Vagina (tissue), 2 donors: ENCODE results near the gene SNRPB. TPM values are rescaled to one million over a fixed set of nuclear protein-coding genes. Genes with fewer than 3 reads are reported as not detected.

Source experiments
- DNase-seq, 2 donors: peaks; one replicate each; pipeline ENCODE4 v3.0.0-alpha.2; 2017; ENCODE audit errors: extremely low spot score in 2 of 2
- H3K27ac ChIP-seq: fragments of 200-600 bp; sonication (generic); one replicate; pipeline ENCODE4 v1.5.1; 2019
- H3K27me3 ChIP-seq: fragments of 200-600 bp; sonication (generic); one replicate; pipeline ENCODE4 v1.5.1; 2019
- H3K36me3 ChIP-seq, 2 donors: fragments of 200-600 bp; sonication (generic); one replicate each; pipeline ENCODE4 v1.5.1; 2017 to 2019
- H3K4me1 ChIP-seq: fragments of 200-600 bp; sonication (generic); one replicate; pipeline ENCODE4 v1.5.1; 2019
- H3K4me3 ChIP-seq, 2 donors: fragments of 200-600 bp; sonication (generic); 1 replicate in 1 of 2; 2 replicates in 1 of 2; pipeline ENCODE4 v1.5.1; 2016 to 2019
- H3K9me3 ChIP-seq: fragments of 200-600 bp; sonication (generic); one replicate; pipeline ENCODE4 v1.5.1; 2019
- POLR2A ChIP-seq, 2 donors: fragments of 450-650 bp; IDR thresholded peaks; one replicate each; pipeline ENCODE4 v1.6.1; 2017; ENCODE audit warnings: antibody characterized with exemption in 2 of 2, mild to moderate bottlenecking in 2 of 2, moderate library complexity in 2 of 2
- POLR2AphosphoS5 ChIP-seq, 2 donors: sonication (generic); formaldehyde crosslinking; IDR thresholded peaks; one replicate each; pipeline ENCODE4 v1.9.0; 2017; ENCODE audit warnings: antibody characterized with exemption in 2 of 2, mild to moderate bottlenecking in 2 of 2, low read depth in 1 of 2; ENCODE audit not compliant: insufficient read depth in 1 of 2
- intact Hi-C: fragments of 100-400 bp; cut with DNase I; formaldehyde crosslinking; loops from one replicate; pipeline ENCODE4 v1.15.1; 2023
- total RNA-seq: library from RNA; depleted of rRNA; stranded (reverse); fragments of >200 nt; gene quantifications from one replicate; pipeline ENCODE4 v1.2.3, GENCODE V29; 2016
- TF ChIP-seq, protein P1 (sequence below), 3 experiments: fragments of 450-650 bp in 2 of 3; fragments of 200-600 bp in 1 of 3; sonication (generic) in 1 of 3; IDR thresholded peaks; one replicate each; pipeline ENCODE4 v1.5.1; 2017 to 2019; ENCODE audit warnings: antibody characterized with exemption in 3 of 3, mild to moderate bottlenecking in 2 of 3, moderate library complexity in 2 of 3

SNRPB gene
- total RNA-seq, 1 donor from 2014 or later = 173 TPM

DNA sequence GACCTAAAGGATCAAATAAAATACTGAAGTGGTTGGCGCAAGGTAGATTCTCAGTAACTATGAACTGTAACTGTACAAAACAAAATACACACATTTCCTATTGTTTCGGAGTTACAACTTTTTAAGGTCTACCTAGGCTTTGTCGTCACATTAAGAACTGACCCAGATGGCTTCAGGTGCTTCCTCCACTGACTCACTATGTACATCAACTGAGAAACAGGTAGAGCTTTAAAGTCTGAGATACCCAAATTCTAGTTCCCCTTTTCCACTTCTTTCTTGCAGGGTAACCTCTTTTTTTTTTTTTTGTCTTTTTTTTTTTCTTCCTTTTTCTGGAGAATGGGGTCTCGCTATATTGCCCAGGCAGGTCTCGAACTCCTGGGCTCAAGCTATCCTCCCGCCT, 5.5 kb downstream of the SNRPB start:
- Histone ChIP-seq H3K27ac (no peak overlapping the region), H3K9me3 (no peaks in the 10 kb centered on the region), H3K36me3 (peaks cover 0 to 82% of the 10 kb centered on the region in 2 donors), H3K4me3 (no peak overlapping the region), H3K27me3 (no peaks in the 10 kb centered on the region), H3K4me1 (peaks cover 25% of the 10 kb centered on the region)
- DNase-seq = no peak
- intact Hi-C loops = loop anchor here (10.0 kb wide), 1 partner anchor 580 kb away; no protein-coding TSS in a partner anchor
- TF ChIP-seq, protein P1, sequence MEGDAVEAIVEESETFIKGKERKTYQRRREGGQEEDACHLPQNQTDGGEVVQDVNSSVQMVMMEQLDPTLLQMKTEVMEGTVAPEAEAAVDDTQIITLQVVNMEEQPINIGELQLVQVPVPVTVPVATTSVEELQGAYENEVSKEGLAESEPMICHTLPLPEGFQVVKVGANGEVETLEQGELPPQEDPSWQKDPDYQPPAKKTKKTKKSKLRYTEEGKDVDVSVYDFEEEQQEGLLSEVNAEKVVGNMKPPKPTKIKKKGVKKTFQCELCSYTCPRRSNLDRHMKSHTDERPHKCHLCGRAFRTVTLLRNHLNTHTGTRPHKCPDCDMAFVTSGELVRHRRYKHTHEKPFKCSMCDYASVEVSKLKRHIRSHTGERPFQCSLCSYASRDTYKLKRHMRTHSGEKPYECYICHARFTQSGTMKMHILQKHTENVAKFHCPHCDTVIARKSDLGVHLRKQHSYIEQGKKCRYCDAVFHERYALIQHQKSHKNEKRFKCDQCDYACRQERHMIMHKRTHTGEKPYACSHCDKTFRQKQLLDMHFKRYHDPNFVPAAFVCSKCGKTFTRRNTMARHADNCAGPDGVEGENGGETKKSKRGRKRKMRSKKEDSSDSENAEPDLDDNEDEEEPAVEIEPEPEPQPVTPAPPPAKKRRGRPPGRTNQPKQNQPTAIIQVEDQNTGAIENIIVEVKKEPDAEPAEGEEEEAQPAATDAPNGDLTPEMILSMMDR (IDR thresholded peaks at IDR 0.05) = no peak
- TF ChIP-seq POLR2AphosphoS5 (IDR thresholded peaks at IDR 0.05; ENCODE audit: insufficient read depth in 1 of 2, low read depth in 1 of 2) (no peak), POLR2A (IDR thresholded peaks at IDR 0.05) (no peak)

DNA sequence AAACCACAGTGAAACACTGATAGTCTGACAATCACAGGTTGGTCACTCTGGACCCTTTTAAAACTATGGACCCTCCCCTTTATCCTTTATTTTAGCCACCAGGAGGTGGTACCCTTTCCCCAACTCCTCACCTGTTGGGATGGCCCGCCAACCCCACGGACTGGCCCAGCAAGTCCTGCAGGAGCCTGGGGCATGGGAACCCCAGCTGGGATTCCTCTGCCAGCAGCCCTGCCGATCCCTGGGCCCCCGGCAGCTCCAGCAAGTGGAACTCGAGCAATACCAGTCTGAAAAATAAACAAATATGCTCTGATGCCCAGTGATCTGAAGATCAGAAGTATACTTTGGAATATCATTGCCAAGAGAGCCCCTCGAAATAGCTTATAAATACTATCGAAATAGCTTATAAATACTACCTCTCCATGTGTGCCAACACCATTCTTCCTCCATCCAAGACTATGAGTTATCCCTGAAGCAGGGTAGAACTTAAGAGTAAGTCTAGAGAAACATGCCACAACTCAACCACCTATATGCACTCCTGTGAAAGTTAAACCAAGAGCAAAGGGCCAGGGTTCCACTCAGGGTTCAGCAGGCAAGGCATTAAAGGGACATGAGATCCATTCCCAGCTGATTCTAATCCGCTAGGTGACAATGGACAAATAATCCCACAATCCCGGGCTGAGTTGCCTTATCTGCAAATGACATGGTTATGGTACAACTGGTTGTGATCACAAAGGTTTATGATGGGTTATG, 6.8 kb downstream of the SNRPB start:
- H3K4me1 ChIP-seq = peaks cover 14% of the 10 kb centered on the region
- TF ChIP-seq, protein P1 (IDR thresholded peaks at IDR 0.05) = no peak
- TF ChIP-seq POLR2AphosphoS5 (IDR thresholded peaks at IDR 0.05; ENCODE audit: insufficient read depth in 1 of 2, low read depth in 1 of 2) (no peak), POLR2A (IDR thresholded peaks at IDR 0.05) (no peak)
- H3K4me3 ChIP-seq = no peak overlapping the region
- H3K27ac ChIP-seq = no peak overlapping the region
- peaks cover 0 to 88% of the 10 kb centered on the region in 2 donors for H3K36me3 ChIP-seq
- intact Hi-C loops = loop anchor here (10.0 kb wide), 1 partner anchor 579 kb away; no protein-coding TSS in a partner anchor
- DNase-seq = no peak
- H3K9me3 ChIP-seq = no peaks in the 10 kb centered on the region
- no peaks in the 10 kb centered on the region for H3K27me3 ChIP-seq

DNA sequence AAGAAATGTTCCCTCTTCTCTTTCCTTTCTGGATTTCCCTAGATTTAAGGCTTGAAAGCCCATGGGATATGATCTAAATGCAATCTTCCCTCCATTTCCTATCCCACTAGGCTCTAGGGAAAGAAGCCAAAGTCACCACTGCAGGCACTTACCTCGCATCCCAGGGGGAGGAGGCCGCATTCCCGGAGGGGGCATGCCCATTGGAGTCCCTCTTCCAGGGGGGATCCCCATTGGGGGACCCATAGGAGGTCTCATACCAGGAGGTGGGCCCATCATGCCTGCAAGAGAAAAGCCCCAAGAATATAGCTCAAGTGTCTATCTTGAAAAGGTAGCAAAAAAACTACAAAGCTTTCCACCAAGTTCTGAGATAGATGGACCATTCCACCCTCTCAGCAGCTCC, 8.1 kb downstream of the SNRPB start:
- Histone ChIP-seq H3K27ac (no peak overlapping the region), H3K4me1 (peaks cover under 1% of the 10 kb centered on the region), H3K36me3 (peaks cover 0 to 80% of the 10 kb centered on the region in 2 donors), H3K27me3 (no peaks in the 10 kb centered on the region), H3K9me3 (no peaks in the 10 kb centered on the region), H3K4me3 (no peak overlapping the region)
- intact Hi-C loops = loop anchor here (10.0 kb wide), 1 partner anchor 578 kb away; no protein-coding TSS in a partner anchor
- DNase-seq = no peak
- TF ChIP-seq POLR2A (IDR thresholded peaks at IDR 0.05) (no peak), POLR2AphosphoS5 (IDR thresholded peaks at IDR 0.05; ENCODE audit: insufficient read depth in 1 of 2, low read depth in 1 of 2) (no peak)

DNA sequence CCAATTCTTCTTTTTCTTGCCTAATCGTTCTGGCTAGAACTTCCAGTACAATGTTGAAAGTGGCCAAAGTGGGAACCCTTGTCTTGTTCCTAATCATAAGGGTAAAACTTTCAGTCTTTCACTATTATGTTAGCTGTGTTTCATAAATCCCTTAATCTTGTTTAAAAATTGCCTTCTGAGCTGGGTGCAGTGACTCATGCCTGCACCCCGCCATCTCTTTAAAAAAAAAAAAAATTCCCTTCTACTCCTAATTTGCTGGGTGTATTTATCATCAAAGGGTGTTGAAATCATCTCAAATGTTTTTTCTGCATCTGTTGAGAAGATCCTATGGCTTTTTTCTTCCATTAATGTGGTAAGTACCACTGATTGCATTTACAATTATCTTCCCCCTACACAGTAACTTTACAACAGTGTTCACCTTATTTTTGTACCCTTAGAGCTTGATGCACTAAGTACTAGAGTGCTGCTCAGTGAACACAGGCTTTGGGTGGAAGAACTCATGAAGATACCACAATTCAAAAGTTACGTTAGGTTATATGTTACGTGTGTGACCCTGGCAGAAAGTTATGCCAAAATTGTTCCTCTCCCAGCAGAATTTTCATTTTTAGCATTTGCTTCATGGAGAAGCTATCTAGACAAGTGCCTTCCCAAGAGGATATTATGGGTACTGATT, 9.7 kb downstream of the SNRPB start:
- H3K27me3 ChIP-seq = no peaks in the 10 kb centered on the region
- H3K9me3 ChIP-seq = no peaks in the 10 kb centered on the region
- H3K4me1 ChIP-seq = no peaks in the 10 kb centered on the region
- TF ChIP-seq POLR2AphosphoS5 (IDR thresholded peaks at IDR 0.05; ENCODE audit: insufficient read depth in 1 of 2, low read depth in 1 of 2) (no peak), POLR2A (IDR thresholded peaks at IDR 0.05) (no peak)
- TF ChIP-seq, protein P1 (IDR thresholded peaks at IDR 0.05) = no peak
- H3K36me3 ChIP-seq = peaks cover 0 to 64% of the 10 kb centered on the region in 2 donors
- DNase-seq = no peak
- H3K4me3 ChIP-seq = no peak overlapping the region
- intact Hi-C loops = loop anchor here (10.0 kb wide), 1 partner anchor 576 kb away; no protein-coding TSS in a partner anchor
- H3K27ac ChIP-seq = no peak overlapping the region

DNA sequence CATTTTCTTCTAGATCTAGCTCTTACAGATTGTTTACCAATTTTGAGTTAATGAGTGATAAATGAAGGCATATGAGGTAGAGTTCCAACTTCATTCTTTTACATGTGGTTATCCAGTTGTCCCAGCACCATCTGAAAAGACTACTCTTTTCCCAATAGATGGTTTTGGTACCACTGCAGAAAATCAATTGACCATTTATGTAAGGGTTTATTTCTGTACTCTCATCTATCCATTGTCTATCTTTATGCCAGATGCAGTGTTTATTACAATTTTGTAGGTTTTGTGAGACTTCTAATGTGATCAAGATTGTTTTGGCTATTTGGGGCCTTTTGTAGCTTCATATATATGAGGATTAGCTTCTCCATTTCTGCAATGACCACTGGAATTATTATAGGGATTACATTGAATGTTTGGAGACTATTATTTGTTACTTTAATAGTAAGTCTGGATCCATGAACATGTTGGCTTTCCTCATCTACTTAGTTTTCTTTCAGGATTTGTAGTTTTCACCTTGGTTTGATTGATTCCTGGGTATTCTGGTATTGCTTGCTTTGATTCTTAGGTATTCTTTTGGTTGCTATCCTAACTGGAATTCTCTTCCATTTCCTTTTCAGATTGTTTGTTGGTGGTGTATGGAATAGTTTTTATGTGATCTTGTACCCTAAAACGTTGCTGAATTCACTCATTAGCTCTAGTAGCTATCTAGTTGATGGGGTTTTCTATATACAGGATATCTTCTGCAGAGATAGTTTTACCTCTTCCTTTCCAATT, 10.4 kb downstream of the SNRPB start:
- Histone ChIP-seq H3K9me3 (no peaks in the 10 kb centered on the region), H3K36me3 (peaks cover 0 to 57% of the 10 kb centered on the region in 2 donors), H3K27me3 (no peaks in the 10 kb centered on the region), H3K4me3 (no peak overlapping the region), H3K4me1 (no peaks in the 10 kb centered on the region), H3K27ac (no peak overlapping the region)
- intact Hi-C loops = loop anchor here (10.0 kb wide), 1 partner anchor 575 kb away; no protein-coding TSS in a partner anchor
- TF ChIP-seq, protein P1 (IDR thresholded peaks at IDR 0.05) = no peak
- TF ChIP-seq POLR2A (IDR thresholded peaks at IDR 0.05) (no peak), POLR2AphosphoS5 (IDR thresholded peaks at IDR 0.05; ENCODE audit: insufficient read depth in 1 of 2, low read depth in 1 of 2) (no peak)
- DNase-seq = no peak
